Left lung (tissue), 10 donors: ENCODE data around the gene CRTC1. TPM values are rescaled to one million over a fixed set of nuclear protein-coding genes. Genes with fewer than 3 reads are reported as not detected.

Experiments used
- ATAC-seq: fragments of 200-7000 bp; cut with Tn5 transposase; one replicate; pipeline ENCODE4 v1.9.1; 2020; ENCODE audit warnings: moderate library complexity
- DNase-seq, 4 donors: peaks; one replicate each; pipeline ENCODE4 v3.0.0-alpha.2; 2013 to 2020
- H3K27ac ChIP-seq, 2 donors: fragments of 200-600 bp; sonication (generic) in 1 of 2; one replicate each; pipeline versions ENCODE4 v1.5.0 to v1.8.0; 2020 to 2021
- H3K27me3 ChIP-seq, 2 donors: fragments of 200-600 bp; sonication (generic) in 1 of 2; one replicate each; pipeline versions ENCODE4 v1.5.0 to v1.8.0; 2020 to 2021
- H3K36me3 ChIP-seq, 2 donors: fragments of 200-600 bp; sonication (generic) in 1 of 2; one replicate each; pipeline versions ENCODE4 v1.5.0 to v1.8.0; 2020 to 2021
- H3K4me1 ChIP-seq, 2 donors: fragments of 200-600 bp; one replicate each; pipeline ENCODE4 v1.8.0; 2021
- H3K4me3 ChIP-seq, 2 donors: fragments of 200-600 bp; sonication (generic) in 1 of 2; one replicate each; pipeline versions ENCODE4 v1.5.0 to v1.8.0; 2020 to 2021; ENCODE audit warnings: mild to moderate bottlenecking in 1 of 2
- H3K9me3 ChIP-seq, 2 donors: fragments of 200-600 bp; sonication (generic) in 1 of 2; one replicate each; pipeline versions ENCODE4 v1.5.0 to v1.8.0; 2020 to 2021
- CTCF ChIP-seq, 2 donors: fragments of 200-600 bp; sonication (generic) in 1 of 2; IDR thresholded peaks; one replicate each; pipeline versions ENCODE4 v1.5.0 to v1.8.0; 2021; ENCODE audit warnings: antibody characterized with exemption in 2 of 2
- intact Hi-C, 2 donors: fragments of 100-400 bp; cut with DNase I; formaldehyde crosslinking; loops; one replicate each; pipeline versions ENCODE4 v1.11.2 to v1.14.2; 2022
- polyA plus RNA-seq, 6 donors: library from polyadenylated mRNA; unstranded; fragments of 120-200 nt; gene quantifications; one replicate each; pipeline ENCODE4 v1.2.1, GENCODE V29; 2013; ENCODE audit not compliant: insufficient read length in 6 of 6
- total RNA-seq, 2 donors: library from RNA; stranded (reverse); fragmentation: NEBNext Ultra II Directional; extraction: Animal tissue kit (Norgen Biotek cat#: 25700); gene quantifications; one replicate each; pipeline ENCODE4 v1.2.1, GENCODE V29; 2021
- donor health status: DM: no; HTN: yes; CAD: no.
- donor health status: DM: no; HTN: no; CAD: no.

Gene CRTC1
- total and polyA plus RNA-seq, 8 donors: 11.3 to 23.9 (median 14.6) TPM

GRCh38 chr19:18668744-18669523 lies 14.5 kb upstream of the CRTC1 start:
- intact Hi-C loops: no loop called here

GRCh38 chr19:18669524-18669817 lies 14.0 kb upstream of the CRTC1 start:
- Histone ChIP-seq H3K27me3 (no peaks in the 10 kb centered on the region), H3K9me3 (no peaks in the 10 kb centered on the region), H3K36me3 (peaks cover 0 to 65% of the 10 kb centered on the region in 2 donors), H3K4me3 (no peak overlapping the region), H3K4me1 (no peaks in the 10 kb centered on the region), H3K27ac (no peak overlapping the region)
- ATAC-seq (no peak), DNase-seq (no peak)
- TF ChIP-seq CTCF (IDR thresholded peaks at IDR 0.05): no peak
- intact Hi-C loops: no loop called here

More at GRCh38 chr19:18668744-18669523, 14.5 kb upstream of the CRTC1 start:
- Histone ChIP-seq H3K9me3 (no peaks in the 10 kb centered on the region), H3K27me3 (no peaks in the 10 kb centered on the region), H3K4me3 (no peak overlapping the region), H3K4me1 (no peaks in the 10 kb centered on the region), H3K27ac (no peak overlapping the region), H3K36me3 (peaks cover 0 to 69% of the 10 kb centered on the region in 2 donors)
- ATAC-seq (no peak), DNase-seq (no peak)
- TF ChIP-seq CTCF (IDR thresholded peaks at IDR 0.05): no peak

GRCh38 chr19:18669883-18670282 lies 13.6 kb upstream of the CRTC1 start:
- intact Hi-C loops: loop anchor here in 1 of 2 donors (10.0 kb wide), 1 partner anchor 75 kb away; no protein-coding TSS in a partner anchor
- ATAC-seq (no peak), DNase-seq (no peak)
- TF ChIP-seq CTCF (IDR thresholded peaks at IDR 0.05): no peak
- H3K4me3 ChIP-seq: no peak overlapping the region
- no peaks in the 10 kb centered on the region for H3K9me3 ChIP-seq
- H3K4me1 ChIP-seq: no peaks in the 10 kb centered on the region
- no peaks in the 10 kb centered on the region for H3K27me3 ChIP-seq
- H3K36me3 ChIP-seq: peaks cover 0 to 61% of the 10 kb centered on the region in 2 donors
- H3K27ac ChIP-seq: no peak overlapping the region

- Histone ChIP-seq H3K27me3 (no peaks in the 10 kb centered on the region), H3K27ac (no peak overlapping the region), H3K36me3 (peaks cover 0 to 57% of the 10 kb centered on the region in 2 donors), H3K9me3 (no peaks in the 10 kb centered on the region), H3K4me3 (no peak overlapping the region), H3K4me1 (no peaks in the 10 kb centered on the region)
- TF ChIP-seq CTCF (IDR thresholded peaks at IDR 0.05): no peak
- DNase-seq: no peak
- intact Hi-C loops: loop anchor here in 1 of 2 donors (10.0 kb wide), 1 partner anchor 76 kb away; no protein-coding TSS in a partner anchor
- ATAC-seq: no peak
Observed at GRCh38 chr19:18670312-18670711, 13.2 kb upstream of the CRTC1 start.

- intact Hi-C loops: loop anchor here in 1 of 2 donors (10.0 kb wide), 1 partner anchor 77 kb away; no protein-coding TSS in a partner anchor
- no peak for DNase-seq
- H3K27ac ChIP-seq: no peak overlapping the region
Observed at GRCh38 chr19:18671303-18672043, 12.0 kb upstream of the CRTC1 start.

More at GRCh38 chr19:18671303-18672043, 12.0 kb upstream of the CRTC1 start:
- peaks cover 0 to 45% of the 10 kb centered on the region in 2 donors for H3K36me3 ChIP-seq
- TF ChIP-seq CTCF (IDR thresholded peaks at IDR 0.05): no peak
- H3K9me3 ChIP-seq: no peaks in the 10 kb centered on the region
- H3K4me3 ChIP-seq: no peak overlapping the region
- no peak for ATAC-seq
- no peaks in the 10 kb centered on the region for H3K4me1 ChIP-seq
- no peaks in the 10 kb centered on the region for H3K27me3 ChIP-seq
